Endothelial cell of umbilical vein (primary cell): ENCODE results near the gene DPF3. TPM values are rescaled to one million over a fixed set of nuclear protein-coding genes. Genes with fewer than 3 reads are reported as not detected.

Experiments
- BruUV-seq: library from RNA; stranded (reverse); fragments of 400-500 nt; replicated peaks from 2 replicates; lab custom pipeline; 2021; lab: Mats Ljungman, UMichigan
- CTCF ChIA-PET: fragments of 300-600, 350-600 bp; sonication (Branson Sonifier 250); formaldehyde crosslinking; loops from one replicate; lab custom pipeline; 2021; ENCODE audit warnings: antibody characterized with exemption, inconsistent platforms; lab: Charles Lee
- POLR2A ChIA-PET: fragments of 300-600, 350-600 bp; sonication (Branson Sonifier 250); formaldehyde crosslinking; loops from one replicate; lab custom pipeline; 2021; ENCODE audit warnings: antibody characterized with exemption, inconsistent platforms; lab: Charles Lee
- DNase-seq: peaks from one replicate; pipeline ENCODE4 v3.0.0-alpha.2; 2011; ENCODE audit warnings: low read depth, low spot score
- FAIRE-seq: peaks from 2 replicates; lab custom pipeline; 2011; peaks lifted over from hg19 to GRCh38; lab: Jason Lieb, UNC
- H2AFZ ChIP-seq: 2 replicates; pipeline ENCODE4 v1.6.0; 2012; ENCODE audit warnings: low read depth, low read length, control low read depth, inconsistent platforms
- H3K27ac ChIP-seq: 2 replicates; pipeline ENCODE4 v1.5.1; 2011; ENCODE audit warnings: low read depth, mild to moderate bottlenecking, control low read depth, low read length, moderate library complexity; ENCODE audit not compliant: insufficient read depth
- H3K27me3 ChIP-seq, 2 experiments: 2 replicates each; pipeline versions ENCODE4 v1.6.0 to v1.6.1; 2011; ENCODE audit warnings: low read length in 2 of 2, mixed read lengths in 1 of 2; ENCODE audit not compliant: control insufficient read depth in 2 of 2, insufficient read depth in 2 of 2
- H3K36me3 ChIP-seq, 2 experiments: 2 replicates in 1 of 2; 3 replicates in 1 of 2; pipeline ENCODE4 v1.5.1; 2011; ENCODE audit warnings: low read length in 2 of 2, mild to moderate bottlenecking in 1 of 2, moderate library complexity in 1 of 2; ENCODE audit not compliant: control insufficient read depth in 2 of 2, insufficient read depth in 2 of 2; ENCODE audit errors: extremely low read depth in 1 of 2
- H3K4me1 ChIP-seq: 3 replicates; pipeline ENCODE4 v1.5.1; 2011; ENCODE audit warnings: mild to moderate bottlenecking, low read length; ENCODE audit not compliant: control insufficient read depth, insufficient read depth; ENCODE audit errors: extremely low read depth
- H3K4me2 ChIP-seq: 2 replicates; pipeline ENCODE4 v1.6.1; 2011; ENCODE audit warnings: low read length, control low read depth, mixed read lengths; ENCODE audit not compliant: insufficient read depth
- H3K4me3 ChIP-seq, 3 experiments: fragments of 200-600 bp in 1 of 3; sonication (generic), shearing (Covaris generic) in 1 of 3; replicated peaks in 1 of 3; 2 replicates each; pipeline ENCODE4 v1.5.1; 2011 to 2016; ENCODE audit warnings: control low read depth in 3 of 3, low read length in 3 of 3, mild to moderate bottlenecking in 2 of 3, inconsistent platforms in 1 of 3, low read depth in 1 of 3, moderate library complexity in 1 of 3; ENCODE audit not compliant: insufficient read depth in 1 of 3
- H3K79me2 ChIP-seq: 2 replicates; pipeline ENCODE4 v1.6.0; 2012; ENCODE audit warnings: low read length, inconsistent platforms; ENCODE audit not compliant: control insufficient read depth, insufficient read depth
- H3K9ac ChIP-seq: replicated peaks from 2 replicates; pipeline ENCODE3; 2011; ENCODE audit warnings: low read length, control low read depth; ENCODE audit not compliant: insufficient read depth; ENCODE audit errors: extremely low read depth
- H3K9me1 ChIP-seq: replicated peaks from 3 replicates; pipeline ENCODE4 v1.6.0; 2011; ENCODE audit warnings: mild to moderate bottlenecking, low read length; ENCODE audit not compliant: control insufficient read depth, insufficient read depth; ENCODE audit errors: extremely low read depth
- H3K9me3 ChIP-seq: replicated peaks from 2 replicates; pipeline ENCODE4 v1.5.1; 2012; ENCODE audit warnings: low read length, inconsistent platforms; ENCODE audit not compliant: control insufficient read depth, insufficient read depth
- H4K20me1 ChIP-seq: replicated peaks from 2 replicates; pipeline ENCODE3; 2011; ENCODE audit warnings: mild to moderate bottlenecking, low read length; ENCODE audit not compliant: control insufficient read depth, insufficient read depth; ENCODE audit errors: extremely low read depth
- EZH2 ChIP-seq: IDR thresholded peaks from 2 replicates; pipeline ENCODE4 v1.6.1; 2012; ENCODE audit warnings: borderline replicate concordance, low read depth, mild to moderate bottlenecking, moderate library complexity, low read length, inconsistent platforms; ENCODE audit not compliant: severe bottlenecking
- FOS ChIP-seq: IDR thresholded peaks from 2 replicates; pipeline ENCODE4 v1.6.1; 2011; ENCODE audit warnings: mild to moderate bottlenecking, low read length, moderate library complexity, borderline replicate concordance; ENCODE audit not compliant: insufficient read depth
- GATA2 ChIP-seq: IDR thresholded peaks from 2 replicates; pipeline ENCODE4 v1.7.0; 2011; ENCODE audit warnings: low read depth, mild to moderate bottlenecking, moderate library complexity, mixed read lengths, low read length; ENCODE audit not compliant: insufficient read length, insufficient read depth
- JUN ChIP-seq: IDR thresholded peaks from 2 replicates; pipeline ENCODE4 v1.6.1; 2011; ENCODE audit warnings: borderline replicate concordance, low read depth; ENCODE audit not compliant: insufficient read length, insufficient read depth
- MYC ChIP-seq: IDR thresholded peaks from one replicate; pipeline ENCODE4 v1.6.1; 2011; ENCODE audit warnings: mild to moderate bottlenecking, low read depth, low read length
- POLR2A ChIP-seq: IDR thresholded peaks from 2 replicates; pipeline ENCODE4 v1.6.1; 2012; ENCODE audit warnings: low read depth, mild to moderate bottlenecking, control low read depth, low read length
- dilution Hi-C: fragments of 300-500 bp; cut with MboI; formaldehyde crosslinking; loops from one replicate; pipeline ENCODE4 v1.15.0; 2019; ENCODE audit warnings: low sequenced_read_pairs; ENCODE audit not compliant: extremely low pct_ligation_motif_present
- intact Hi-C: fragments of 100-400 bp; cut with micrococcal nuclease; formaldehyde crosslinking; loops from one replicate; pipeline ENCODE4 v1.10.0; 2022
- polyA plus RNA-seq, 4 experiments: library from polyadenylated mRNA; depleted of rRNA in 3 of 4; stranded (reverse) in 3 of 4; unstranded in 1 of 4; fragments of >200 nt; gene quantifications; 2 replicates each; pipeline versions ENCODE4 v1.2.1 to v1.2.3, GENCODE V29; 2011 to 2012; ENCODE audit warnings: missing spikeins in 1 of 4
- total RNA-seq: library from RNA; stranded (reverse); gene quantifications from 2 replicates; pipeline ENCODE4 v1.2.3, GENCODE V29; 2021

The DPF3 gene
- total and polyA plus RNA-seq, 2 donors (not counting 3 experiments of a cell fraction or from before 2014, with no cell fraction given): 2.4 to 3.5 TPM

DNA sequence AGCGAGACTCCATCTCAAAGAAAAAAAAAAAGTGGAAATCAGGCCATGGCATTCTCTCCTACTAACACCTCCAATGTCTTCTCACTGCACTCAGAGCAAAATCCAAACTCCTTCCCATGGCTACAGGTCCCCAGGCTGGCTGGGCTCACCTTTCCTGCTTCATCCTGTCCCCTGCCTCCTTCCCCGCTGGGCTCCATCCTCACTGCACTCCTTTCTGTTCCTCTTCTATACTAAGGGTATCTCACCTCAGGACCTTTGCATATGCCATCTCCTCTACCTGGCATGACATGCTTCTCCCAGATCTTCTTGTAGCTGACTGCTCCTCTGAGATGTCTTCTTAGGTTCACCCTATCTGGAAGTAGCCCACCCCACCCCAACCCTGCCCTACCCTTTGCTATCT is 111.1 kb downstream of the DPF3 start:
- Histone ChIP-seq H3K79me2 (no peaks in the 10 kb centered on the region), H3K4me1 (peaks cover 4% of the 10 kb centered on the region), H3K9me1 (no peaks in the 10 kb centered on the region), H4K20me1 (no peaks in the 10 kb centered on the region), H3K4me3 (no peak overlapping the region), H3K9me3 (no peaks in the 10 kb centered on the region), H3K4me2 (no peak overlapping the region), H3K27ac (no peak overlapping the region), H3K36me3 (no peaks in the 10 kb centered on the region), H2AFZ (no peak overlapping the region), H3K9ac (no peak overlapping the region), H3K27me3 (no peaks in the 10 kb centered on the region)
- BruUV-seq: no TSS peak
- DNase-seq (no peak), FAIRE-seq (no peak)
- POLR2A ChIA-PET: no interaction called here
- CTCF ChIA-PET: interaction anchor here (1.3 kb wide), 1 partner anchor 269 kb away, joined by 4 read pairs; no protein-coding TSS in a partner anchor
- dilution Hi-C loops (no loop called here), intact Hi-C loops (loop anchor here (1.0 to 5.0 kb wide), 3 partner anchors 111 to 266 kb away; partner anchors contain the start of gene DPF3)
- no peak for TF ChIP-seq FOS
- no peak for TF ChIP-seq MYC
- no peak for TF ChIP-seq POLR2A
- no peak for TF ChIP-seq GATA2

DNA sequence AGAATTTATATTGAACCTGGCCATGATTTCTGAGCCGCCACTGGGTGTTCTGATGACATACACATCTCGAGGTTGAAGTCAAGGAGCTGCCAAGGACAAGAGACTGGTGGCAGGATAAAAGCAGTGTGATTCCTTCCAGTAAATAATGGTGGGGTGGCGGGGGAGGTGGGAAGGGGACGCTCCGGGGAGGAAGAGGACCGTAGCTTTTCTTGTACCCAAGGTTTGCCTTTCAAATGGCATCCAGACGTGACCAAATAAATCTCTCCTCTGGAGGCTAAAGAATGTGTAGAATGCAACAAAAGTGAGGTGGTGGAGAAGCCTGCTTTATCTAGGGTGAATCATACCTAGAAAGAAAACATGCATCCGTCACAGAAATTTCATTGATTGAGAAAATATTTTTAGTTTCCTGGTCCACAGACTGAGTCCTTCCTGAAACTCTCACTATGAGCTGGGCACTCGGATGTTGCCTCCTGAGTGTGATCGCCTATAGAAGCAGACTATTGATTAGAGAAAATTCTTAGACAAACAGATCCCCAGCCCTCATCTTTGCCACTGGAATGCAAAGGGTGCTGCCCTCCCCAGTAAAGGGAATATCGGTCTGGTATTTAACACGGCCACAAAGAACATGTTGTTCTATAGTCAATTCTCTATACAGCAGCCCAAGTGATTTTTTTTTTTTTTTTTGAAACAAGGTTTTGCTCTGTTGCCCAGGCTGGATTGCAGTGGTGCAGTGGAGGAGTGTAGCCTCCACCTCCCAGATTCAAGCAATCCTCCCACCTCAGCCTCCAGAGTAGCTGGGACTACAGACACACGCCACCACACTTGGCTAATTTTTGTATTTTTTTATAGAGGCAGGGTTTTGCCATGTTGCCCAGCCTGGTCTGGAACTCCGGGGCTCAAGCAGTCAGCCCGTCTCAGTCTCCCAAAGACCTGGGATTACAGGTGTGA is 112.1 kb downstream of the DPF3 start:
- Histone ChIP-seq H3K9me1 (no peaks in the 10 kb centered on the region), H3K79me2 (no peaks in the 10 kb centered on the region), H3K4me3 (no peak overlapping the region), H2AFZ (no peak overlapping the region), H3K36me3 (no peaks in the 10 kb centered on the region), H3K9me3 (no peaks in the 10 kb centered on the region), H3K4me2 (peak overlapping the region; percentile 76), H4K20me1 (no peaks in the 10 kb centered on the region), H3K4me1 (peaks cover 4% of the 10 kb centered on the region), H3K27me3 (no peaks in the 10 kb centered on the region), H3K27ac (peak overlapping the region; percentile 60), H3K9ac (no peak overlapping the region)
- intact Hi-C loops (loop anchor here (1.0 to 5.0 kb wide), 3 partner anchors 112 to 265 kb away; partner anchors contain the start of gene DPF3), dilution Hi-C loops (no loop called here)
- CTCF ChIA-PET: interaction anchor here (0.5 to 2.0 kb wide), 11 partner anchors 9 to 268 kb away, joined by 3 to 10 read pairs (median 3); partner anchors contain the start of gene DPF3
- FAIRE-seq: peak; percentile 92
- DNase-seq: peak; percentile 59
- BruUV-seq: no TSS peak
- POLR2A ChIA-PET: no interaction called here
- TF ChIP-seq POLR2A (no peak), GATA2 (peak; percentile 57), MYC (no peak), JUN (peak; percentile 61), EZH2 (no peak), FOS (peak; percentile 77)
